Measurements from ENCODE around the gene GPS1.
A peak's percentile ranks its signal among the peaks of the same experiment; 100 is the strongest.

The GPS1 gene

GRCh38 chr17:82025401-82026107, 26.1 kb upstream of the GPS1 start:
- H3K4me3 Mint-ChIP-seq: no peak overlapping the region
- DNase-seq (no peak), ATAC-seq (replicated peaks) (no peak)
- H3K9me3 Mint-ChIP-seq: no peaks in the 10 kb centered on the region
- no peaks in the 10 kb centered on the region for H3K27me3 Mint-ChIP-seq
- H3K4me1 Mint-ChIP-seq (ENCODE audit: low read depth in 2 of 2): peaks cover 19 to 27% of the 10 kb centered on the region in 2 donors
- peaks cover 13% of the 10 kb centered on the region for H3K36me3 Mint-ChIP-seq (ENCODE audit: insufficient read depth)
- no peak overlapping the region for H3K27ac Mint-ChIP-seq

GRCh38 chr17:82028246-82028645, 23.5 kb upstream of the GPS1 start:
- H3K9me3 Mint-ChIP-seq: no peaks in the 10 kb centered on the region
- no peak for DNase-seq

GRCh38 chr17:82028966-82029365, 22.7 kb upstream of the GPS1 start:
- no peak overlapping the region for H3K27ac Mint-ChIP-seq
- H3K4me3 Mint-ChIP-seq: peak overlapping the region; percentile 73 to 77
- peaks cover 6% of the 10 kb centered on the region for H3K36me3 Mint-ChIP-seq (ENCODE audit: insufficient read depth)
- DNase-seq (no peak), ATAC-seq (replicated peaks) (no peak)
- H3K9me3 Mint-ChIP-seq: no peaks in the 10 kb centered on the region
- no peaks in the 10 kb centered on the region for H3K27me3 Mint-ChIP-seq
- H3K4me1 Mint-ChIP-seq (ENCODE audit: low read depth in 2 of 2): peaks cover 10 to 13% of the 10 kb centered on the region in 2 donors

More at GRCh38 chr17:82028246-82028645, 23.5 kb upstream of the GPS1 start:
- no peak for ATAC-seq (replicated peaks)
- Mint-ChIP-seq H3K27me3 (no peaks in the 10 kb centered on the region), H3K4me1 (ENCODE audit: low read depth in 2 of 2) (peaks cover 10 to 17% of the 10 kb centered on the region in 2 donors), H3K36me3 (ENCODE audit: insufficient read depth) (peaks cover 6% of the 10 kb centered on the region), H3K27ac (no peak overlapping the region), H3K4me3 (no peak overlapping the region)

GRCh38 chr17:82029391-82029790, 22.3 kb upstream of the GPS1 start:
- peaks cover 10% of the 10 kb centered on the region in 2 donors for H3K4me1 Mint-ChIP-seq (ENCODE audit: low read depth in 2 of 2)
- H3K9me3 Mint-ChIP-seq: no peaks in the 10 kb centered on the region
- no peak overlapping the region for H3K27ac Mint-ChIP-seq
- peak overlapping the region; percentile 73 to 77 for H3K4me3 Mint-ChIP-seq
- DNase-seq: no peak
- peaks cover 6% of the 10 kb centered on the region for H3K36me3 Mint-ChIP-seq (ENCODE audit: insufficient read depth)
- H3K27me3 Mint-ChIP-seq: no peaks in the 10 kb centered on the region
- ATAC-seq (replicated peaks): no peak

GRCh38 chr17:82029990-82030469, 21.7 kb upstream of the GPS1 start:
- ATAC-seq (replicated peaks): no peak
- H3K9me3 Mint-ChIP-seq: no peaks in the 10 kb centered on the region
- H3K4me3 Mint-ChIP-seq: peak overlapping the region; percentile 84 to 85
- peaks cover 6% of the 10 kb centered on the region for H3K36me3 Mint-ChIP-seq (ENCODE audit: insufficient read depth)
- H3K27me3 Mint-ChIP-seq: no peaks in the 10 kb centered on the region
- no peak for DNase-seq
- H3K27ac Mint-ChIP-seq: no peak overlapping the region
- peaks cover 10% of the 10 kb centered on the region in 2 donors for H3K4me1 Mint-ChIP-seq (ENCODE audit: low read depth in 2 of 2)

GRCh38 chr17:82030470-82031302, 21.0 kb upstream of the GPS1 start:
- peaks cover 14% of the 10 kb centered on the region in 2 donors for H3K4me1 Mint-ChIP-seq (ENCODE audit: low read depth in 2 of 2)
- peaks cover 3% of the 10 kb centered on the region for H3K36me3 Mint-ChIP-seq (ENCODE audit: insufficient read depth)
- peak overlapping the region; percentile 84 to 85 for H3K4me3 Mint-ChIP-seq
- no peaks in the 10 kb centered on the region for H3K27me3 Mint-ChIP-seq
- H3K27ac Mint-ChIP-seq: no peak overlapping the region
- ATAC-seq (replicated peaks) (peak; percentile 86), DNase-seq (peak; percentile 79 to 86 (median 80))
- H3K9me3 Mint-ChIP-seq: no peaks in the 10 kb centered on the region

- no peak for DNase-seq
- no peak within 1 kb of the TSS for H3K27ac Mint-ChIP-seq
- H3K4me1 Mint-ChIP-seq (ENCODE audit: low read depth in 2 of 2): peaks cover 18 to 19% of the 10 kb centered on the region in 2 donors
- no peaks in the 10 kb centered on the region for H3K27me3 Mint-ChIP-seq
- no peaks in the 10 kb centered on the region for H3K9me3 Mint-ChIP-seq
- no peak for ATAC-seq (replicated peaks)
- peak within 1 kb of the TSS; percentile 84 to 85 for H3K4me3 Mint-ChIP-seq
- H3K36me3 Mint-ChIP-seq (ENCODE audit: insufficient read depth): peaks cover 4% of the 10 kb centered on the region
Measured at GRCh38 chr17:82031303-82031884, 20.3 kb upstream of the GPS1 start, which contains the start of gene RAC3. TSS of gene RAC3 (plus strand) at chr17:82031678. CDS start at chr17:82031762, 84 bp downstream.

GRCh38 chr17:82031885-82032627, 19.6 kb upstream of the GPS1 start:
- Mint-ChIP-seq H3K36me3 (ENCODE audit: insufficient read depth) (peaks cover 8% of the 10 kb centered on the region), H3K9me3 (no peaks in the 10 kb centered on the region), H3K27me3 (no peaks in the 10 kb centered on the region), H3K4me3 (peak overlapping the region; percentile 57 to 59), H3K4me1 (ENCODE audit: low read depth in 2 of 2) (peaks cover 18 to 19% of the 10 kb centered on the region in 2 donors), H3K27ac (no peak overlapping the region)
- no peak for DNase-seq
- no peak for ATAC-seq (replicated peaks)

GRCh38 chr17:82033359-82034085, 18.2 kb upstream of the GPS1 start:
- Mint-ChIP-seq H3K4me1 (ENCODE audit: low read depth in 2 of 2) (peaks cover 23 to 25% of the 10 kb centered on the region in 2 donors), H3K9me3 (no peaks in the 10 kb centered on the region), H3K27me3 (no peaks in the 10 kb centered on the region), H3K27ac (no peak overlapping the region), H3K36me3 (ENCODE audit: insufficient read depth) (peaks cover 15% of the 10 kb centered on the region), H3K4me3 (no peak overlapping the region)
- no peak for DNase-seq
- no peak for ATAC-seq (replicated peaks)

GRCh38 chr17:82034371-82035011, 17.2 kb upstream of the GPS1 start:
- DNase-seq (no peak), ATAC-seq (replicated peaks) (no peak)
- Mint-ChIP-seq H3K27ac (no peak overlapping the region), H3K4me1 (ENCODE audit: low read depth in 2 of 2) (peaks cover 24 to 28% of the 10 kb centered on the region in 2 donors), H3K27me3 (no peaks in the 10 kb centered on the region), H3K36me3 (ENCODE audit: insufficient read depth) (peaks cover 15% of the 10 kb centered on the region), H3K9me3 (no peaks in the 10 kb centered on the region), H3K4me3 (peak overlapping the region in 1 of 2 donors; percentile 2)

- Mint-ChIP-seq H3K4me3 (peak overlapping the region; percentile 82 to 88), H3K4me1 (ENCODE audit: low read depth in 2 of 2) (peaks cover 19 to 23% of the 10 kb centered on the region in 2 donors), H3K9me3 (no peaks in the 10 kb centered on the region), H3K27ac (peak overlapping the region in 1 of 2 donors; percentile 57), H3K36me3 (ENCODE audit: insufficient read depth) (peaks cover 13% of the 10 kb centered on the region), H3K27me3 (no peaks in the 10 kb centered on the region)
- no peak for DNase-seq
- ATAC-seq (replicated peaks): no peak
Measured at GRCh38 chr17:82035488-82035887, 16.2 kb upstream of the GPS1 start.
